Measurements from ENCODE around the gene C19orf53.

DNA sequence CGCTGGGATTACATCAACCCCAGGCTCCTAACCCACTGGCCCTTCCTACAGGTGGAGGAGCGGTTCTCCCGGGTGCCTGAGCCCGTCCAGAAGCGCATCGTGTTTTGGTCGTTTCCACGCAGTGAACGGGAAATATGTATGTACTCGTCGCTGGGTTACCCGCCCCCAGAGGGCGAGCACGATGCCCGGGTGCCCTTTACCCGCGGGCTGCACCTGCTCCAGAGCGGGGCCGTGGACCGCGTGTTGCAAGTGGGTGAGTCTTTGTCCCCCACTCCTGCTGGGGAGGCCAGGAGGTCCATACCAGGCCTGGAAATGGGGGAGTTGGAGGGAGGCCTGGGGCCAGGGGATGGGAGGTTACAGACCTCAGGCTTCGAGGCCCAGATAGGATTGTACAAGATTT is 25.4 kb downstream of the C19orf53 start:
- TF ChIP-seq CTCF (IDR thresholded peaks at IDR 0.05) (no peak), POLR2A (IDR thresholded peaks at IDR 0.05) (no peak)
